PC-9 (cell line): Measurements from ENCODE around the gene CEP170. TPM values are rescaled to one million over a fixed set of nuclear protein-coding genes. Genes with fewer than 3 reads are reported as not detected.
A peak's percentile ranks its signal among the peaks of the same experiment; 100 is the strongest.

Experiments used
- BruUV-seq: library from RNA; stranded (reverse); fragments of 400-500 nt; replicated peaks from 2 replicates; lab custom pipeline; 2021; lab: Mats Ljungman, UMichigan
- CTCF ChIA-PET: fragments of 300-600 bp; sonication (Branson Sonifier 250); formaldehyde crosslinking; loops from one replicate; lab custom pipeline; 2022; ENCODE audit warnings: antibody characterized with exemption; lab: Charles Lee
- POLR2A ChIA-PET: fragments of 300-600 bp; sonication (Branson Sonifier 250); formaldehyde crosslinking; loops from one replicate; lab custom pipeline; 2022; ENCODE audit warnings: antibody characterized with exemption; ENCODE audit not compliant: unreplicated experiment; lab: Charles Lee
- DNase-seq, 2 experiments: peaks; one replicate each; pipeline versions ENCODE4 v3.0.0 to v3.0.0-alpha.2; 2015 to 2022; ENCODE audit warnings: mixed read lengths in 1 of 2
- H2AFZ ChIP-seq: fragments of 200-600 bp; sonication (generic); 2 replicates; pipeline ENCODE4 v1.8.1; 2017; ENCODE audit warnings: antibody characterized with exemption
- H3F3A ChIP-seq: fragments of 200-600 bp; sonication (generic); 2 replicates; pipeline ENCODE4 v1.8.1; 2017; ENCODE audit warnings: antibody characterized with exemption, mild to moderate bottlenecking, low read depth; ENCODE audit not compliant: insufficient read depth
- H3K27ac ChIP-seq: fragments of 200-600 bp; sonication (generic); 2 replicates; pipeline ENCODE4 v1.6.1; 2016; ENCODE audit warnings: mixed run types
- H3K27me3 ChIP-seq: fragments of 200-600 bp; sonication (generic); 2 replicates; pipeline ENCODE4 v1.6.1; 2016; ENCODE audit warnings: low read depth, mixed run types; ENCODE audit not compliant: insufficient read depth
- H3K36me3 ChIP-seq: fragments of 200-600 bp; sonication (generic); 2 replicates; pipeline ENCODE4 v1.6.1; 2016; ENCODE audit warnings: low read depth, mixed run types
- H3K4me1 ChIP-seq: fragments of 200-600 bp; sonication (generic); replicated peaks from 2 replicates; pipeline ENCODE4 v1.6.1; 2016; ENCODE audit warnings: mixed run types; ENCODE audit not compliant: insufficient read depth
- H3K4me2 ChIP-seq: fragments of 200-600 bp; sonication (generic); 2 replicates; pipeline ENCODE4 v1.6.1; 2017; ENCODE audit warnings: mixed run types
- H3K4me3 ChIP-seq: fragments of 200-600 bp; sonication (generic); 2 replicates; pipeline ENCODE4 v1.6.1; 2016; ENCODE audit warnings: mixed run types
- H3K79me2 ChIP-seq: fragments of 200-600 bp; sonication (generic); 2 replicates; pipeline ENCODE4 v1.6.1; 2017; ENCODE audit warnings: low read depth, mixed run types
- H3K9me2 ChIP-seq: fragments of 200-600 bp; sonication (generic); 2 replicates; pipeline ENCODE4 v1.8.1; 2017; ENCODE audit warnings: mild to moderate bottlenecking; ENCODE audit not compliant: insufficient read depth
- H3K9me3 ChIP-seq: fragments of 200-600 bp; sonication (generic); 2 replicates; pipeline ENCODE4 v1.8.1; 2016; ENCODE audit warnings: low read depth; ENCODE audit not compliant: insufficient read depth
- H4K20me1 ChIP-seq: fragments of 200-600 bp; sonication (generic); 2 replicates; pipeline ENCODE4 v1.8.1; 2017; ENCODE audit not compliant: insufficient read depth
- CTCF ChIP-seq: fragments of 200-600 bp; sonication (generic); conservative IDR thresholded peaks from 2 replicates; pipeline ENCODE4 v1.6.1; 2017; ENCODE audit warnings: mixed run types, antibody characterized with exemption, mild to moderate bottlenecking, moderate library complexity
- EZH2 ChIP-seq: fragments of 200-600 bp; sonication (generic); IDR thresholded peaks from 2 replicates; pipeline ENCODE4 v1.8.0; 2017; ENCODE audit warnings: antibody characterized with exemption, low read depth
- intact Hi-C: fragments of 100-400 bp; cut with micrococcal nuclease; formaldehyde crosslinking; loops from one replicate; pipeline ENCODE4 v1.10.0; 2022; ENCODE audit not compliant: unreplicated experiment
- total RNA-seq: library from RNA; stranded (reverse); gene quantifications from 2 replicates; pipeline ENCODE4 v1.2.3, GENCODE V29; 2021

Gene CEP170
- total RNA-seq, 1 experiment from 2014 or later, result 40.8 TPM

DNA sequence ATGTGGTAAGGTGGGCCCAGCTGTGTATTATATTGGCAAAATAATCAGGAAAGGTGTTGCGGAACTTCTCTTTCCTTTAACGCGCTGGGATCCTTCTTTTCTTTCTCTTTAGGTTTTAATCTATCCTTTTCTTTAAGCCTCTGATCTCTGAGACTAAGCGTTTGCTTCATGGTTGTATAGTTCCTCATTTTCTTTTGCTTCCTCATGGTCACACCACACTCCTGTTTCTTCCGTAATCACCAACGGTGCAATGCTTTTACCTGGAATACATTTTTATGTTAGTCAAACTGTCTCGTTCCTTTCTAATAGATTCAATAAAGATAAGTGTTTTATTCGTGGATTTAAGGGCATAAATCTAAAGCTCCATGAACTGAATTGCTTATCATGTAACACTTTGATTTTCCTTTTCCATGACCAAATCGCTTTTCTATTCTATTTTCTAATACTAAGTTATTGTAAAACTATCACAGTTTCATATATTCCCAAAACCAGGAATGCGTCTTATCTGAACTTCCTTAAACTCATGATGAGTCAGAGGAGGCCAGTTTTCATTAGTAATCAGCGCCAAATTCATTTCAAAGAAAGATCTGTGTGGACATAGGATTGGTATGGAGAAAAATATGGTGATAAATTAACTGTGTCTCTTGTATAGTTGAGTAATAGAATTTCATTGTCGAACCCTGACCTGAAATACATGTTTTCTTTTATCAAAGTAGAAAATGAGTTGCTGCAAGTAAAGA is 13.0 kb upstream of the CEP170 start:
- Histone ChIP-seq H3K9me3 (no peaks in the 10 kb centered on the region), H3K36me3 (no peaks in the 10 kb centered on the region; the same call in 1 of the 2 replicates), H2AFZ (peak overlapping the region; percentile 78), H3F3A (peaks cover 29% of the 10 kb centered on the region), H3K4me3 (peak overlapping the region; percentile 35; the same call in 1 of the 2 replicates), H4K20me1 (no peaks in the 10 kb centered on the region), H3K4me1 (peaks cover 36% of the 10 kb centered on the region), H3K4me2 (peak overlapping the region; percentile 68), H3K9me2 (no peaks in the 10 kb centered on the region), H3K27ac (peak overlapping the region; percentile 88), H3K79me2 (peaks cover 27% of the 10 kb centered on the region; the same call in 1 of the 2 replicates), H3K27me3 (no peaks in the 10 kb centered on the region)
- BruUV-seq, result no TSS peak
- TF ChIP-seq EZH2 (no peak), CTCF (no peak)
- CTCF ChIA-PET, result no interaction called here
- POLR2A ChIA-PET, result no interaction called here
- DNase-seq, result peak in 1 of 2 experiments; percentile 89
- intact Hi-C loops, result loop anchor here (1.0 kb wide), 1 partner anchor 12 kb away; the partner anchor contains the start of gene SDCCAG8

- DNase-seq, result peak in 1 of 2 experiments; percentile 49
- Histone ChIP-seq H3K36me3 (no peaks in the 10 kb centered on the region; the same call in 1 of the 2 replicates), H3K9me3 (no peaks in the 10 kb centered on the region), H3K27ac (peak overlapping the region; percentile 88), H3K9me2 (no peaks in the 10 kb centered on the region), H3F3A (peaks cover 29% of the 10 kb centered on the region), H3K4me2 (peak overlapping the region; percentile 68), H3K27me3 (no peaks in the 10 kb centered on the region), H2AFZ (peak overlapping the region; percentile 78), H4K20me1 (no peaks in the 10 kb centered on the region), H3K4me3 (peak overlapping the region; percentile 35; the same call in 1 of the 2 replicates), H3K4me1 (peaks cover 36% of the 10 kb centered on the region), H3K79me2 (peaks cover 32% of the 10 kb centered on the region; the same call in 1 of the 2 replicates)
- ChIA-PET CTCF (no interaction called here), POLR2A (no interaction called here)
- TF ChIP-seq CTCF (no peak), EZH2 (no peak)
- BruUV-seq, result TSS peak; percentile 55
- intact Hi-C loops, result no loop called here
These were observed 12.4 kb upstream of the CEP170 start for GRCh38 chr1:243267471-243267880.

DNA sequence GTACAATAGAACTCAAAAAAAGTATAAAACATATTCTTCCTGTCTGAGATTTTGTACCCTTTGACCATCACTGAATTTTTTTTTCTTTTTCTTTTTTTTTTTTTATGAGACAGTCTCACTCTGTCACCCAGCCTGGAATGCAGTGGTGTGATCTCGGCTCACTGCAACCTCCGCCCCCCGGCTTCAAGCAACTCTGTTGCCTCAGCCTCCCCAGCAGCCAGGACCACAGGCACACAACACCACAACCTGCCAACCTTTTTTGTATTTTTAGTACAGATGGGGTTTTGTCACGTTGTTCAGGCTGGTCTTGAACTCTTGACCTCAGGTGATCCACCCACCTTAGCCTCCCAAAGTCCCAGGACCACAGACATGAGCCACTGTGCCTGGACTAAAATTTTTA is 11.2 kb upstream of the CEP170 start:
- H3K9me3 ChIP-seq, result no peaks in the 10 kb centered on the region
- TF ChIP-seq EZH2 (no peak), CTCF (no peak)
- no peaks in the 10 kb centered on the region for H3K36me3 ChIP-seq
- H3K9me2 ChIP-seq, result no peaks in the 10 kb centered on the region
- no peak overlapping the region for H3K4me2 ChIP-seq
- intact Hi-C loops, result no loop called here
- BruUV-seq, result no TSS peak
- peaks cover 29% of the 10 kb centered on the region for H3F3A ChIP-seq
- H3K4me3 ChIP-seq, result no peak overlapping the region
- no peaks in the 10 kb centered on the region for H4K20me1 ChIP-seq
- peaks cover 34% of the 10 kb centered on the region; the same call in 1 of the 2 replicates for H3K79me2 ChIP-seq
- no peak for DNase-seq
- no peak overlapping the region for H3K27ac ChIP-seq
- H3K27me3 ChIP-seq, result no peaks in the 10 kb centered on the region
- CTCF ChIA-PET, result no interaction called here
- H3K4me1 ChIP-seq, result peaks cover 36% of the 10 kb centered on the region
- no peak overlapping the region for H2AFZ ChIP-seq
- POLR2A ChIA-PET, result no interaction called here
